Activated CD4-positive, alpha-beta T cell treated with anti-CD3 and anti-CD28 coated beads, Interleukin-2, amount 10 ng/mL, durations not matched to agents 24 days and 14 days (primary cell): ENCODE results near the gene MBTPS1. TPM values are rescaled to one million over a fixed set of nuclear protein-coding genes. Genes with fewer than 3 reads are reported as not detected.
"Not testable (repeated sequence)": the region's sequence is repeated elsewhere in the genome, so short reads cannot be mapped to it uniquely, and the experiment has no call there.

Source experiments
- DNase-seq: peaks from one replicate; pipeline ENCODE4 v3.0.0; 2022
- H3K27ac Mint-ChIP-seq: one replicate; pipeline ENCODE4 v1.8.0; 2022; ENCODE audit warnings: mild to moderate bottlenecking, mixed read lengths
- H3K27me3 Mint-ChIP-seq: one replicate; pipeline ENCODE4 v1.8.0; 2022; ENCODE audit warnings: mixed read lengths
- H3K36me3 Mint-ChIP-seq: one replicate; pipeline ENCODE4 v1.8.0; 2022; ENCODE audit warnings: low read depth, mild to moderate bottlenecking, mixed read lengths
- H3K4me1 Mint-ChIP-seq: one replicate; pipeline ENCODE4 v1.8.0; 2021; ENCODE audit warnings: mixed read lengths
- H3K4me3 Mint-ChIP-seq: one replicate; pipeline ENCODE4 v1.8.0; 2022; ENCODE audit warnings: mild to moderate bottlenecking, moderate library complexity, mixed read lengths
- H3K9me3 Mint-ChIP-seq: one replicate; pipeline ENCODE4 v1.8.0; 2021; ENCODE audit warnings: mixed read lengths
- intact Hi-C: fragments of 100-400 bp; cut with micrococcal nuclease; formaldehyde crosslinking; loops from one replicate; pipeline ENCODE4 v1.15.1; 2023
- total RNA-seq: library from RNA; stranded (reverse); gene quantifications from 2 replicates; pipeline ENCODE4 v1.2.3, GENCODE V29; 2022

MBTPS1 gene
- total RNA-seq, 1 donor from 2014 or later: 52.3 TPM

DNA sequence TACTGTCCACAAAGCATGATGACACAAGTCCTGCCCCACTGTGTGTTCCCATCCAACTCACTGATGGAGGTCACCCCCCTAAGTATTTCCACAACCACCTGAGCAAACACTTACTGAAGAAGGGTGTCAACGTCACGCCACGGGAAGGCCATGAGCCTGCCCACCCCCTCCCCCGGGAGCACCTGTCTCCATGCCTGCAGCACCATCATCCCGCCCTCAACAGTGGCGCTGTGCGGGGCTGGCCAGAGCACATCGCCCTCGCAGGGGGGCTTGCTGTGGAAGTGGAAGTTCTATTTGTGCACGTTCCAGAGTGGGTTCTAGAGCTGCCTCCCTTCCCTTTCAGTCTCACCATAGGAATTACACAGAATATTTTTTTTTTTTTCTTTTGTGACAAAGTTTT, 4.3 kb upstream of the MBTPS1 start:
- H3K9me3 Mint-ChIP-seq: no peaks in the 10 kb centered on the region
- H3K36me3 Mint-ChIP-seq: no peaks in the 10 kb centered on the region
- H3K4me1 Mint-ChIP-seq: peaks cover 9% of the 10 kb centered on the region
- H3K27me3 Mint-ChIP-seq: no peaks in the 10 kb centered on the region
- no peak overlapping the region for H3K27ac Mint-ChIP-seq
- intact Hi-C loops: no loop called here
- H3K4me3 Mint-ChIP-seq: no peak overlapping the region
- DNase-seq: no peak

DNA sequence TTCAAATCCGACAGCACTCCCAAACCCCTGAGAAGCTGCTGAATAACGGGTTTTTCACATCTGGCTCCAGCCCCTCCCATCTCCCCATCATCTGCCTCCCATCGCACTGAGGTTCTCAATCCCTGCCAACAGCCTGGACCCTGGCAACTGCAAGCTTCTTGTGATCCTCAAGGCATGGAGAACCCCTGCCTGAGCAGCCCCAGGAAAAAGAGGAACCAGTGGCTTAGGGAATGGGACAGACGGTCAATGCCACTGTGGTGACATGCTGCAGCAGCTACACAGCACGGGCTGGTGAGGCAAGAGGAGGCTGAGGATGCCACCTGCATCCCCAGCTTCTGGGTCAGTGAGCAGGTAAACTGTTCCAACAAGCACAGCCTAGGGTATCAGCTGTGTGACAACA, 3.3 kb upstream of the MBTPS1 start:
- H3K4me1 Mint-ChIP-seq: peaks cover 14% of the 10 kb centered on the region
- H3K9me3 Mint-ChIP-seq: no peaks in the 10 kb centered on the region
- intact Hi-C loops: no loop called here

GRCh38 chr16:84119368-84119767, 2.6 kb upstream of the MBTPS1 start:
- DNase-seq: no peak
- no peak overlapping the region for H3K4me3 Mint-ChIP-seq
- intact Hi-C loops: loop anchor here (10.0 kb wide), 1 partner anchor 385 kb away; the partner anchor contains the start of gene MEAK7
- no peaks in the 10 kb centered on the region for H3K9me3 Mint-ChIP-seq
- H3K36me3 Mint-ChIP-seq: no peaks in the 10 kb centered on the region
- peaks cover 14% of the 10 kb centered on the region for H3K4me1 Mint-ChIP-seq
- H3K27ac Mint-ChIP-seq: no peak overlapping the region
- no peaks in the 10 kb centered on the region for H3K27me3 Mint-ChIP-seq

More for the DNA sequence above, 3.3 kb upstream of the MBTPS1 start:
- no peak overlapping the region for H3K4me3 Mint-ChIP-seq
- H3K27me3 Mint-ChIP-seq: no peaks in the 10 kb centered on the region
- no peaks in the 10 kb centered on the region for H3K36me3 Mint-ChIP-seq
- no peak for DNase-seq
- no peak overlapping the region for H3K27ac Mint-ChIP-seq

GRCh38 chr16:84118315-84118714, 1.6 kb upstream of the MBTPS1 start:
- Mint-ChIP-seq H3K4me1 (peaks cover 16% of the 10 kb centered on the region), H3K4me3 (peak overlapping the region; percentile 60), H3K27ac (peak overlapping the region; percentile 25)
- not testable (repeated sequence) for H3K36me3 Mint-ChIP-seq, H3K9me3 Mint-ChIP-seq, DNase-seq, H3K27me3 Mint-ChIP-seq
- intact Hi-C loops: loop anchor here (10.0 kb wide), 1 partner anchor 386 kb away; the partner anchor contains the start of gene MEAK7

- DNase-seq: no peak
- intact Hi-C loops: loop anchor here (2.0 to 10.0 kb wide), 2 partner anchors 29 to 387 kb away; partner anchors contain the start of gene MEAK7
- peaks cover 16% of the 10 kb centered on the region for H3K4me1 Mint-ChIP-seq
These were observed 727 bp upstream of the MBTPS1 start for GRCh38 chr16:84117494-84117843.

GRCh38 chr16:84115919-84116719, 623 bp downstream of the MBTPS1 start:
- Mint-ChIP-seq H3K36me3 (peaks cover 2% of the 10 kb centered on the region), H3K27me3 (no peaks in the 10 kb centered on the region), H3K4me3 (peak overlapping the region; percentile 88), H3K9me3 (no peaks in the 10 kb centered on the region), H3K27ac (peak overlapping the region; percentile 93), H3K4me1 (peaks cover 19% of the 10 kb centered on the region)
- intact Hi-C loops: loop anchor here (1.0 to 10.0 kb wide), 6 partner anchors 22 to 389 kb away; partner anchors contain the start of genes DNAAF1, HSDL1, MEAK7 and OSGIN1
- peak; percentile 88 for DNase-seq

More at GRCh38 chr16:84117494-84117843, 727 bp upstream of the MBTPS1 start:
- no peaks in the 10 kb centered on the region for H3K9me3 Mint-ChIP-seq
- peak overlapping the region; percentile 88 for H3K4me3 Mint-ChIP-seq
- no peaks in the 10 kb centered on the region for H3K36me3 Mint-ChIP-seq
- H3K27ac Mint-ChIP-seq: peak overlapping the region; percentile 94
- H3K27me3 Mint-ChIP-seq: no peaks in the 10 kb centered on the region

- H3K9me3 Mint-ChIP-seq, H3K27me3 Mint-ChIP-seq, H3K4me3 Mint-ChIP-seq, DNase-seq: not testable (repeated sequence)
- peak overlapping the region; percentile 15 for H3K27ac Mint-ChIP-seq
- peaks cover 22% of the 10 kb centered on the region for H3K4me1 Mint-ChIP-seq
- peaks cover 11% of the 10 kb centered on the region for H3K36me3 Mint-ChIP-seq
- intact Hi-C loops: loop anchor here (10.0 kb wide), 1 partner anchor 393 kb away; the partner anchor contains the start of gene MEAK7
These were observed 4.8 kb downstream of the MBTPS1 start for GRCh38 chr16:84111949-84112348.

DNA sequence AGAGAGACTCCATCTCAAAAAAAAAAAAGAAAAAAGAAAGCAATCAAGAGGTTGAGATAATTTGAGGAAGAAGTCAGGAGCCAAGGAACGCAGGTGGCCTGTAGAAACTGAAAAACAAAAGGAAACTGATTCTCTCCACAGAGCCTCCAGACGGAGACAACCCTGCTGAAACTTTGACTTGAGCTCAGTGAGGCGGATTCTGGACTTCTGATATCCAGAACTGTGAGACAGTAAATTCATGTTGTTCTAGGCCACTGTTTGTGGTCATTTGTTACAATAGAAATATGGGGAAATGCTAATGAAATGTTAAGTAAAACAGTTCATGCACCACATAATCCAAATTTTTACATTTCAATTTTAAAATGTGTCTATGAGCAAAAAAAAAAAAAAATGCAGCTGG, 5.2 kb downstream of the MBTPS1 start:
- intact Hi-C loops: loop anchor here (10.0 kb wide), 1 partner anchor 393 kb away; the partner anchor contains the start of gene MEAK7
- no peaks in the 10 kb centered on the region for H3K27me3 Mint-ChIP-seq
- no peak overlapping the region for H3K4me3 Mint-ChIP-seq
- H3K4me1 Mint-ChIP-seq: peaks cover 23% of the 10 kb centered on the region
- H3K9me3 Mint-ChIP-seq: no peaks in the 10 kb centered on the region
- H3K36me3 Mint-ChIP-seq: peaks cover 12% of the 10 kb centered on the region
- no peak for DNase-seq
- H3K27ac Mint-ChIP-seq: no peak overlapping the region

DNA sequence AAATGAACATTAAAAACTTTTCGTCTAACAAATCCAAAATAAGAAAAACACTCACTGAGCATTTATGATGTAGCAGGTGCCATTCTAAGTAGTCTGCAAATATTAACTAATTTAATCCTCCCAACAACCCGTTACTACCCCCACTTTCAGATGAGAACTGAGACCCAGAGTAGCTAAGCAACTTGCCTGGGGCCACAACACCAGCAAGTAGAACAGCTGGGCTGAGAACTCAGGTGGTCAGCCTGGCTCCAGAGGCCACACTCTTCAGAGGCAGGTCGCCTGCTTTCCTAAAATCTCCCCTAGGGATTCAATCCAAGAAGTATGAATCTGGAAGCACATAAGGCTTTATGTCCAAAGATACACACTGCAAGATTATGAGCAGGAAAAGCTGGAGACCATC, 6.2 kb downstream of the MBTPS1 start:
- Mint-ChIP-seq H3K9me3 (no peaks in the 10 kb centered on the region), H3K4me1 (peaks cover 21% of the 10 kb centered on the region), H3K27me3 (no peaks in the 10 kb centered on the region), H3K27ac (no peak overlapping the region), H3K4me3 (no peak overlapping the region), H3K36me3 (peaks cover 13% of the 10 kb centered on the region)
- intact Hi-C loops: loop anchor here (10.0 kb wide), 1 partner anchor 394 kb away; the partner anchor contains the start of gene MEAK7
- no peak for DNase-seq

GRCh38 chr16:84109598-84110335, 7.0 kb downstream of the MBTPS1 start:
- Mint-ChIP-seq H3K27me3 (no peaks in the 10 kb centered on the region), H3K4me3 (no peak overlapping the region), H3K27ac (no peak overlapping the region), H3K36me3 (peaks cover 16% of the 10 kb centered on the region), H3K4me1 (peaks cover 19% of the 10 kb centered on the region), H3K9me3 (no peaks in the 10 kb centered on the region)
- no peak for DNase-seq
- intact Hi-C loops: loop anchor here (10.0 kb wide), 1 partner anchor 395 kb away; the partner anchor contains the start of gene MEAK7

DNA sequence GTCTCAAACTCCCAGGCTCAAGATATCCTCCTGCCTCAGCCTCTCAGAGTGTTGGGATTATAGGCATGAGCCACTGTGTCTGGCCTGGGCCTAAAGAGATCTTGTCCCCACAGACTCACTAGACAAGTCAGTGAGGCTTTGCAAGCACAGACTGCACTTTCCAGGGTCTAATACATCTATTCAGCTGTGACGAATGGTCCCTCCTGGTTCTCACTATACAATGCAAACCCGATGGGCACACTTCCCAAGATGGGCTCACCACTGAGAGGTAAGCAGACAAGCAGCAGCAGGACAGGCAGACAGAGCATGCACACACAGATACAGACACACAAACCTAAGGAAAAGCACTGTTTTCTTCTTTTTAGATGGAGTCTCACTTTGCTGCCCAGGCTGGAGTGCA, 8.8 kb downstream of the MBTPS1 start:
- Mint-ChIP-seq H3K4me3 (no peak overlapping the region), H3K36me3 (peaks cover 17% of the 10 kb centered on the region), H3K27ac (no peak overlapping the region), H3K9me3 (no peaks in the 10 kb centered on the region), H3K27me3 (no peaks in the 10 kb centered on the region), H3K4me1 (peaks cover 19% of the 10 kb centered on the region)
- intact Hi-C loops: no loop called here
- DNase-seq: no peak

- intact Hi-C loops: no loop called here
- H3K4me1 Mint-ChIP-seq: peaks cover 19% of the 10 kb centered on the region
- H3K4me3 Mint-ChIP-seq: no peak overlapping the region
- no peaks in the 10 kb centered on the region for H3K9me3 Mint-ChIP-seq
- no peak overlapping the region for H3K27ac Mint-ChIP-seq
- DNase-seq: no peak
- H3K36me3 Mint-ChIP-seq: peaks cover 25% of the 10 kb centered on the region
- H3K27me3 Mint-ChIP-seq: no peaks in the 10 kb centered on the region
These were observed 10.6 kb downstream of the MBTPS1 start for GRCh38 chr16:84105948-84106740.

DNA sequence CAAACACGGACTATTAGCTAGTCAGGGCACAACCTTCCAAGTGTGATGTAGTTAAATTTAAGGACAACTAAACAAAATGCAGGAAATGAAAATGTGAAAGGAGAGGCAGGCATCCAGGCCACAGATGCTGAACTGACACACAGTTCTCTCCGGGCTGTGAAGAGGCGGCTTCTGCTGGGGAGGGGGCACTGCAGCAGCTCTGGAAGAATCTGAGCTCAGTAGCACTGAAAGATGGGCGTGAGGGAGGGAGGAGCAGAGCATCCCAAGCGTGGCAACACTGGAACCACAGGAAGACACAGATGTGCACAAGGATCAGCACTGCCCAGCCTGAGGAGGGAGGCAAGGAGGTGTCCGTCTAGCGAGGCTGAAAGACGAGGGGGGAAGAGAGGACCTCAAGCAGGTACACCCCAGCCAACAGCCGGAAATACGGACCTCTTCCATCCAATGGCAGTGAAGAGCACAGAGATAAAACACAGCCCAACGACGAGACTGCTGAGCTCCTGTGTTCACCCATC, 11.4 kb downstream of the MBTPS1 start:
- peak overlapping the region; percentile 23 for H3K27ac Mint-ChIP-seq
- DNase-seq: no peak
- intact Hi-C loops: no loop called here
- no peaks in the 10 kb centered on the region for H3K9me3 Mint-ChIP-seq
- H3K36me3 Mint-ChIP-seq: peaks cover 23% of the 10 kb centered on the region
- no peaks in the 10 kb centered on the region for H3K27me3 Mint-ChIP-seq
- H3K4me1 Mint-ChIP-seq: peaks cover 12% of the 10 kb centered on the region
- H3K4me3 Mint-ChIP-seq: no peak overlapping the region
